LHCN-M2 (cell line): ENCODE measurements around the gene YBX2. TPM values are rescaled to one million over a fixed set of nuclear protein-coding genes. Genes with fewer than 3 reads are reported as not detected.

Experiments used
- DNase-seq: peaks from one replicate; pipeline ENCODE4 v3.0.0-alpha.2; 2012; ENCODE audit warnings: low read depth
- total RNA-seq: library from RNA; depleted of rRNA; stranded (reverse); fragments of >200 nt; gene quantifications from 2 replicates; pipeline ENCODE4 v1.2.3, GENCODE V29; 2014

Gene YBX2
- total RNA-seq, 1 experiment from 2014 or later, result not detected

DNA sequence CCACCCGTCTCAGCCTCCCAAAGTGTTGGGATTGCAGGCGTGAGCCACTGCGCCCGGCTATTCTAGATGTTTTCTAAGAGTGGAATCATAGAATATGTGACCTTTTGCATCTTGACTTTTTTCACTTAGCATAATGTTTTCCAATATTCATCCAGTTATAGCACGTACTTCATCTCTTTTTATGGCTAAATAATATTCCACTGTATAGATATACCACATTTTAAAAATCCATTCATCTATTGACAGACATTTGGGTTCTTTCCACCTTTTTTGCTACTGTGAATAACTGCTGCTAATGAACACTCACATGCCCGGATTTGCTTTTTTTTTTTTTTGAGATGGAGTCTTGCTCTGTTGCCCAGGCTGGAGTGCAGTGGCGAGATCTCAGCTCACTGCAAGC, 9.7 kb upstream of the YBX2 start:
- no peak for DNase-seq

- DNase-seq, result peak; percentile 75
These were observed 1.9 kb upstream of the YBX2 start for GRCh38 chr17:7296189-7296861.

DNA sequence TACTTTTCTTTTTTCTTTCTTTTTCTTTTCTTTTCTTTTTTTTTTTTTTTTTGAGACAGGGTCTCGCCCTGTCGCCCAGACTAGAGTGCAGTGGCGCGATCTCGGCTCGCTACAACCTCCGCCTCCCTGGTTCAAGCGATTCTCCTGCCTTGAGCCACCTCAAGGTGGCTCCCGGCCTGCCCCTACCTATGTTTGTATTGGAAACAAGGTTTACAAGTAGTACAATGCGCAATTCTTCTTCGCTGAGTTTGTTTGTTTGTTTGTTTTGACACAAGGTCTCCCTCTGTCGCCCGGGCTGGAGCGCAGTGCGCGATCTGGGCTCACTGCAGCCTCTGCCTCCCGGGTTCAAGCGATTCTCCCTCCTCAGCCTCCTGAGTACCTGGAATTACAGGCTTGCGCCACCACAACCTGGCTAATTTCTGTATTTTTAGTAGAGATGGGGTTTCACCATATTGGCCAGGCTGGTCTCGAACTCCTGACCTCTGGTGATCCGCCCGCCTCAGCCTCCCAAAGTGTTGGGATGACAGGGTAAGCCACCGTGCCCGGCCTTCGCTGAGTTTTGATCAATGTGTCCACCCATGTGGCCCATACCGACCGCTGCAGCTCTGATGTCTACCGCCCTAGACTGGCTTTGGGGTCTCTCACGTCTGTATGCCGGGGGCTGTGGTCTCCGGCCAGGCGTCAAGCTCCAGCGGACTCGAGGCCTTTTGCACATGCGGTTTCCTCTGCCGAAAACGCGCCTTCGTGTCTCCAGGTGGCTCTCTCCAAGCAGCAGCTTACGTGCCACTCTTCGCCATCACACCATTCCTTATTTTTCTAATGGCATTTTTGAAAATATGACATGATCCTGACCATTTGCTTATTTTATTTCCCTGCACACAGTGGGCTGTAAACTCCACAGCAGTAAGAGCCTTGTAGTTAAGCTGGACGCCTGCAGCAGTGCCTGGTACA, 1.1 kb upstream of the YBX2 start:
- no peak for DNase-seq

DNA sequence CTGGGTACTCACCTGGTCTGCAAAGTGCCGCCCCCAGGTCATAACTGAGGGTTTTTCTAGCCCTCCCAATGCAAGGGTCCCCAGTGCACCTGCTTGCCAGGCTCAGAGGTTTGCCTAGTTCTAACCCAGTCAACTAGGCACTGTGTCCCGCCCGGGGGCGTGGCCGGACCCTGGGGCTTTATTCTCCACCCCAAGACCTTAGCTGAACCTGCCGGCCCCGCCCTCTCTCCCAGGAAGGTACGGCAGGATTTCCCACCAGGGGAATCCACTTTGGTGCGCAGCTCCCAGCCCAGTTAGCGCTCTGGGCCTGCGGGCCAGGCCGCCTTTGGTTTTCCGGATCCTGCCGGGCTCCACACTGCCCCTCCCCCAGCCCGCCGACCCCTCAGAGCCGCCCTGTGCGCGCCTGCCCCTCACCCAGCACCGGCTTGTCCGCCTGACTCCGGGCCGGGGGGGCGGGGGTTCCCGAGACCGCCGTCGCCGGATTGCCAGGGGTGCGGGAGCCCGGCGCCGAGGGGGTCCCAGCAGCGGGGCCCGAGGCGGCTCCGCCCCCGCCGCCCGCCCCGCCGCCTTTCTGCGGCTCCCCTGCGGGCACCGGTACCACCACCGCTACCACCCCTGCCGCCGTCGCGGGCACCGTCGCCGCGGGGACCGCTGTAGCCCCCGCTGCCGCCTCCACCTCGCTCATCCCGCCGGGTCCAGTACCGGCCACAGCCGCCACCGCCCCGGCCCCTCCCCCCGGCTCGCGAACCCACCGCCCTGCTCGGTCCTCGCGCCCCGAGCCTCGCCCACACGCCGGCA, 424 bp downstream of the YBX2 start:
- no peak for DNase-seq

GRCh38 chr17:7293159-7293558, 1.3 kb downstream of the YBX2 start:
- DNase-seq, result no peak

DNA sequence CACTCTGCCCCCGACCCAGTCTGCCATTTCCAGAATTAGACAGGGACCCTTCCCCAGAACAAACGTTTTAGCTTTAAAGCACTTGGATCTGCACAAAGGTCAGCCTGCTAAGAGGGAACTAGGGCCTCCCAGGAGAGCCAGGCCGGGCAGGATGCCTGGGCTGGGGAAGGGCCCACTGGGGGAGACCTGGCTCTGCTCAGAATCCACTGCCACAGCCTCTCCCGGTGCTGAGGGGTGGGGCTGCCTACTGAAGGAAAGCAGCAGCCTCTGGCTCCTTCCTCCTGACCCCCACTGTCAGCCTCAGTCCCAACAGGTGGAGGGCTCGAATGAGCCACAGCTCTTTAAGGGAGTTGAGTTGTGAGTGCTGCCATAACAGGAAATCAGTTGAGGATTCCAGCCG, 1.7 kb downstream of the YBX2 start:
- no peak for DNase-seq

GRCh38 chr17:7292194-7292593, 2.2 kb downstream of the YBX2 start:
- no peak for DNase-seq

GRCh38 chr17:7290685-7291084, 3.8 kb downstream of the YBX2 start:
- DNase-seq, result no peak

DNA sequence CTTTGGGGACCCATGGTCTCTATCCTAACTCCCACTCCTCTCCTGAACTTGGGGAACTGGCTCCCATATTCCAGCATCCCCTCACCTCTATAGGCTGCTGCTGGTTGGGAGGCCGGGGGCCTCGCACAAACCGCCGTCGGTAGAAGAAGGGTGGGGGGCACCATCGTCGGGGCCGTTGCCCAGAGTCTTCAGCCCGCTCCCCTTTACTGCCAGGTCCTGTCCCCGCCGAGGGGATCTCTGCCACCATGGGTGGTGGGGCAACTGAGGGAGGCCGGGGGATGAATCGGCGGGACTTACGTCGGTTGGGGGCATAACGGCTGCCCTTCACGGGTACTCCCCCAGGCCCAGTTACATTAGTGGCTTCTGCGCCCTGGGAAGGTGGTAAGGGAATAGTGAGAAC, 4.3 kb downstream of the YBX2 start:
- DNase-seq, result no peak

DNA sequence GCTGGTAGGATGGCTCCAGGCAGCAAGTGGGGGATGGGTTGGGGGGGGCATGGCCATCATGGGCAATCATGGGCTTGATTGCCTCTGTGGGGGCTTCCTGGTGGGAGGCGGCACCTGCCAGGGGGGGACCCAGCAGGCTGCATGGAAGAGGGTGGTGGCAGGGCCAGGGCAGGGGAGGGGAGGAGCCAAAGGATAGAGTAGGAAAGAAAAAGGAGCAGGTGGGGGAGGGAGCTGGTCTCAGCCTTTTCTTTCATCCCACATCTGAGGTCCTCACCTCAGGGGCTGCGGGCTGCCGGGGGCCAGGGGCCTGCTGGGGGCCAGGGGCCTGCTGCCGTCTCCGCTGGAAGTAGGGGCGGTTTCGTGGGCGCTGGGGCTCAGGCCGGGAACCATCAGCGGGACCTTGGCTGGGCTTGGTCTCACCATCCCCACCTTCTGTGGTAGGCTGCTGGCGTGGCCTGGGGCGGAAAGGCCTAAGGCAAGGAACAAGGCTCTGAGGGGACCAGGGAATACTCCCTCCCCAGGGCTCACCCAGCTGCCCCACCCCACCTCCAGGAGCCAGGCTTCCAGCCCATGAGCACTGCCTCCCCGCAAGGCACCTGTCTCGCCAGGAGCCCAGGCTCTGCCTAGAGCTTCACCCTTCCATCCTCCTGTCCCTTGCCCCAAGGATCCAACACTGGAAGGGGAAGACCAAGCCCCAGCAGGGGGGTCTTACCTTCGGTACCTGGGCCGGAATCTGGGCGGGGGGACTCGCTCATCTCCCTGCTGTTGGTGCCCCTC, 5.0 kb downstream of the YBX2 start:
- DNase-seq, result no peak

DNA sequence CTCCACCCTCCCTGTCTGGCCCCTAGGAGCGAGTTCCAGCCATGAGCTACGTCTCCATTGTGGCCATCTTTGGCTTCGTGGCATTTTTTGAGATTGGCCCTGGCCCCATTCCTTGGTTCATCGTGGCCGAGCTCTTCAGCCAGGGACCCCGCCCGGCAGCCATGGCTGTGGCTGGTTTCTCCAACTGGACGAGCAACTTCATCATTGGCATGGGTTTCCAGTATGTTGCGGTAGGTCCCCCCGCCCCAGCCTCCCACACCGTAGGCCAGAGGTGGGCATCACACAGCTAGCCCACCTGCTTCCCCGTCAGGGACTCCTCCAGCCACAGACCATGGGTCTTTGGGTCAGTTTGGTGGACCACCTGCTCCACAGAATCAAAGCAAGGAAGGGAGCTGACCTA, 8.8 kb downstream of the YBX2 start:
- no peak for DNase-seq

- DNase-seq, result no peak
These were observed 9.5 kb downstream of the YBX2 start for GRCh38 chr17:7284911-7285310.

GRCh38 chr17:7283471-7284216, 10.8 kb downstream of the YBX2 start:
- DNase-seq, result no peak

- DNase-seq, result no peak
These were observed 11.6 kb downstream of the YBX2 start for GRCh38 chr17:7282752-7283321.

DNA sequence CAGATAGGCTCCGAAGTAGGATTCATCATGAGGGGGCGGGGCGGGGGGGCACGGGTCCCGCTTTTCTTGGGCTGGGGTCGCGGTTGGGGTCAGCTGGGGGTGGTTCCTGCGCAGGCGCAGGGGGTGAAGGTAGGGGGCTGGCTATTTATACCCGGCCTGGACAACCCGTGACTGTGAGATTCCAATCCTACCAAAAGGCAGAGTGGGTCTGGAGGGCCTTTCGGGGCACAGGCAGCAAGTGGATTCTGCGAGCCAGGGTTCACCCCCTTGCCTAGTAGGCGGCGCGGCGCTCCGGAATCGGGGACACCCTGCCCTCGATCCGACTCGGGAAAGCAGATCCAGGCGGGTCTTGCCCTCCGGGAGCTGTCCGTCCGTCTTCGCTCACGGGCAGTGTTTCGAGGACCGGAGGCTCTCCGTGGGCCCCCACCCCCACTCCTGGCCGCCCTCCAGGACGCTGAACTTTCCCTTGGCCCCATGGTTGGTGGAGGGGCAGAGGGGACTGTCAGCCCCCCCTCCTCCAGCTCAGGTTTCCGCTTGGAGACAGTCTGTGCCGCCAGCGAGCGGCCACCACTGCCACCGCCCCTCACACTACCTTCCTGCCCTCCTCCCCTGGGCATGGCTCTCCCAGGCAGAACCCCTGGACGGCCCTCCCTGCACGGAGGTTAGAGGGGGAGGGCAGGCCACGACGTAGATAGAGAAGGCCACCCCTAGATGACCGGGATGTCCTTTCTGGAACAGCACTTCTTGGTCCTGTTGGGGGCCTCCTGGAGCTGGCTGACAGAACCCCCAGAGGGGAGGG, 12.3 kb downstream of the YBX2 start:
- DNase-seq, result no peak

DNA sequence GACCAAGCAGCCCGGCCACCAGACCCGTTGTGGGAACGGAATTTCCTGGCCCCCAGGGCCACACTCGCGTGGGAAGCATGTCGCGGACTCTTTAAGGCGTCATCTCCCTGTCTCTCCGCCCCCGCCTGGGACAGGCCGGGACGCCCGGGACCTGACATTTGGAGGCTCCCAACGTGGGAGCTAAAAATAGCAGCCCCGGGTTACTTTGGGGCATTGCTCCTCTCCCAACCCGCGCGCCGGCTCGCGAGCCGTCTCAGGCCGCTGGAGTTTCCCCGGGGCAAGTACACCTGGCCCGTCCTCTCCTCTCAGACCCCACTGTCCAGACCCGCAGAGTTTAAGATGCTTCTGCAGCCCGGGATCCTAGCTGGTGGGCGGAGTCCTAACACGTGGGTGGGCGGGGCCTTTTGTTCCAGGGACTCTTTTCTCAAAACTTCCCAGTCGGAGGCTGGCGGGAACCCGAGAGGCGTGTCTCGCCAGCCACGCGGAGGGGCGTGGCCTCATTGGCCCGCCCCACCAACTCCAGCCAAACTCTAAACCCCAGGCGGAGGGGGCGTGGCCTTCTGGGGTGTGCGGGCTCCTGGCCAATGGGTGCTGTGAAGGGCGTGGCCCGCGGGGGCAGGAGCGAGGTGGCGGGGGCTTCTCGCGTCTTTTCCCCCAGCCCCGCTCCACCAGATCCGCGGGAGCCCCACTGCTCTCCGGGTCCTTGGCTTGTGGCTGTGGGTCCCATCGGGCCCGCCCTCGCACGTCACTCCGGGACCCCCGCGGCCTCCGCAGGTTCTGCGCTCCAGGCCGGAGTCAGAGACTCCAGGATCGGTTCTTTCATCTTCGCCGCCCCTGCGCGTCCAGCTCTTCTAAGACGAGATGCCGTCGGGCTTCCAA, 13.1 kb downstream of the YBX2 start, which contains the start of gene SLC2A4:
Gene SLC2A4, plus strand, starts transcription at position 645 of the 879 bp plus-strand sequence. Its CDS starts 217 bp downstream, at position 862.
- peak; percentile 91 for DNase-seq

- peak; percentile 75 for DNase-seq
These were observed 13.8 kb downstream of the YBX2 start for GRCh38 chr17:7280519-7281073.

DNA sequence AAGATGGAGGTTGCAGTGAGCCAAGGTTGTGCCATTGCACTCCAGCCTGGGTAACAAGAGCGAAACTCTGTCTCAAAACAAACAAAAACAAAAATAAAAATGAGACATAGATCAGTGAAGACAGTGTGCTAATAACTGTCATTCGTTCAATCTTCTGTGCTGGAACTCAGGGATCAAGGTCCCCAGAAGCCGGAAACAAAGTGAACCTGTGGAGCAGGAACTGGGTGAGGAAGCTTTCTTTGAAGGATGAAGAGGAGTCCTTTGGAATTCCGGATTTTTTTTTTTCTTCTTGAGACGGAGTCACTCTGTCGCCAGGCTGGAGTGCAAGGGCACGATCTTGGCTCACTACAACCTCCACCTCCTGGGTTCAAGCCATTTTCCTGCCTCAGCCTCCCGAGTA, 15.0 kb downstream of the YBX2 start:
- DNase-seq, result no peak
